H1 (cell line): ENCODE measurements around the gene E2F3. TPM values are rescaled to one million over a fixed set of nuclear protein-coding genes. Genes with fewer than 3 reads are reported as not detected.

Source experiments
- CTCF ChIA-PET: fragments of 300-600 bp; sonication (Branson Sonifier 250); formaldehyde crosslinking; loops from one replicate; lab custom pipeline; 2021; ENCODE audit not compliant: partially characterized antibody; lab: Charles Lee
- POLR2A ChIA-PET: fragments of 300-600 bp; sonication (Branson Sonifier 250); formaldehyde crosslinking; loops from one replicate; lab custom pipeline; 2021; ENCODE audit warnings: inconsistent platforms; ENCODE audit not compliant: partially characterized antibody; lab: Charles Lee
- DNase-seq, 2 experiments: peaks; one replicate each; pipeline versions ENCODE4 v3.0.0 to v3.0.0-alpha.2; 2010 to 2022; ENCODE audit warnings: low spot score in 2 of 2, low read depth in 1 of 2, mixed read lengths in 1 of 2
- FAIRE-seq: peaks from 2 replicates; lab custom pipeline; 2011; peaks lifted over from hg19 to GRCh38; lab: Jason Lieb, UNC
- H2AFZ ChIP-seq: 2 replicates; pipeline ENCODE4 v1.8.1; 2012; ENCODE audit warnings: low read length, inconsistent platforms
- H2AK5ac ChIP-seq: 2 replicates; pipeline ENCODE4 v1.6.1; 2013; ENCODE audit warnings: low read depth, low read length
- H2BK120ac ChIP-seq: replicated peaks from 2 replicates; pipeline ENCODE3; 2013; ENCODE audit warnings: low read depth, low read length, inconsistent platforms
- H2BK12ac ChIP-seq: 2 replicates; pipeline ENCODE4 v1.6.1; 2013; ENCODE audit warnings: low read depth, low read length
- H2BK15ac ChIP-seq: 2 replicates; pipeline ENCODE4 v1.6.1; 2013; ENCODE audit warnings: low read length
- H2BK20ac ChIP-seq: 2 replicates; pipeline ENCODE4 v1.6.1; 2013; ENCODE audit warnings: low read length
- H2BK5ac ChIP-seq: 2 replicates; pipeline ENCODE4 v1.6.1; 2013; ENCODE audit warnings: low read depth, low read length
- H3K14ac ChIP-seq: 2 replicates; pipeline ENCODE4 v1.6.1; 2013; ENCODE audit warnings: inconsistent platforms; ENCODE audit not compliant: insufficient read length
- H3K18ac ChIP-seq: 2 replicates; pipeline ENCODE4 v1.6.1; 2013; ENCODE audit warnings: low read length; ENCODE audit errors: extremely low read depth
- H3K23ac ChIP-seq: 2 replicates; pipeline ENCODE4 v1.6.1; 2013; ENCODE audit warnings: inconsistent platforms; ENCODE audit not compliant: insufficient read length
- H3K23me2 ChIP-seq: 2 replicates; pipeline ENCODE4 v1.6.1; 2013; ENCODE audit warnings: low read depth, low read length
- H3K27ac ChIP-seq: 2 replicates; pipeline ENCODE4 v1.6.1; 2011; ENCODE audit warnings: low read depth, low read length, inconsistent platforms
- H3K27me3 ChIP-seq, 4 experiments: replicated peaks in 1 of 4; 1 replicate in 1 of 4; 2 replicates in 3 of 4; pipeline versions ENCODE4 v1.6.1 to v1.8.1; 2011 to 2013; ENCODE audit warnings: low read length in 3 of 4, mild to moderate bottlenecking in 3 of 4, inconsistent platforms in 2 of 4, mixed read lengths in 2 of 4, moderate library complexity in 1 of 4; ENCODE audit not compliant: control insufficient read depth in 3 of 4, insufficient read depth in 3 of 4; ENCODE audit errors: extremely low read depth in 1 of 4
- H3K36me3 ChIP-seq, 4 experiments: 2 replicates each; pipeline versions ENCODE4 v1.6.1 to v1.8.1; 2011 to 2013; ENCODE audit warnings: mild to moderate bottlenecking in 4 of 4, low read length in 3 of 4, moderate library complexity in 2 of 4, control low read depth in 1 of 4, inconsistent platforms in 1 of 4; ENCODE audit not compliant: insufficient read depth in 4 of 4, control insufficient read depth in 2 of 4
- H3K4ac ChIP-seq: replicated peaks from 2 replicates; pipeline ENCODE3; 2013; ENCODE audit warnings: low read length, low read depth, mixed read lengths, inconsistent platforms; ENCODE audit not compliant: insufficient read length
- H3K4me1 ChIP-seq, 4 experiments: replicated peaks in 1 of 4; 1 replicate in 1 of 4; 2 replicates in 3 of 4; pipeline versions ENCODE4 v1.6.1 to v1.8.1; 2011 to 2013; ENCODE audit warnings: low read length in 3 of 4, inconsistent platforms in 2 of 4, mixed read lengths in 1 of 4; ENCODE audit not compliant: insufficient read depth in 4 of 4, control insufficient read depth in 3 of 4
- H3K4me2 ChIP-seq, 2 experiments: 2 replicates each; pipeline versions ENCODE4 v1.6.1 to v1.8.1; 2011 to 2013; ENCODE audit warnings: low read depth in 2 of 2, low read length in 2 of 2, control low read depth in 1 of 2, inconsistent platforms in 1 of 2, mild to moderate bottlenecking in 1 of 2; ENCODE audit not compliant: insufficient read depth in 1 of 2
- H3K4me3 ChIP-seq, 4 experiments: fragments of 200-600, 300-600 bp in 1 of 4; sonication (generic), shearing (Covaris generic), sonication (Bioruptor Twin) in 1 of 4; 2 replicates each; pipeline versions ENCODE4 v1.5.1 to v1.8.1; 2011 to 2016; ENCODE audit warnings: low read length in 4 of 4, low read depth in 3 of 4, control low read depth in 2 of 4, inconsistent platforms in 2 of 4, mild to moderate bottlenecking in 2 of 4, mixed read lengths in 1 of 4, moderate library complexity in 1 of 4; ENCODE audit not compliant: insufficient read depth in 2 of 4; ENCODE audit errors: extremely low read depth in 1 of 4
- H3K56ac ChIP-seq: replicated peaks from 2 replicates; pipeline ENCODE3; 2013; ENCODE audit warnings: low read depth, mild to moderate bottlenecking, mixed read lengths, low read length, inconsistent platforms; ENCODE audit not compliant: insufficient read length
- H3K79me1 ChIP-seq: 2 replicates; pipeline ENCODE4 v1.6.1; 2013; ENCODE audit warnings: low read depth, low read length, control low read depth
- H3K79me2 ChIP-seq, 2 experiments: 2 replicates each; pipeline versions ENCODE4 v1.6.1 to v1.8.1; 2012 to 2013; ENCODE audit warnings: low read length in 2 of 2, mild to moderate bottlenecking in 2 of 2, inconsistent platforms in 1 of 2; ENCODE audit not compliant: insufficient read depth in 2 of 2, control insufficient read depth in 1 of 2
- H3K9ac ChIP-seq, 4 experiments: replicated peaks in 1 of 4; 1 replicate in 1 of 4; 2 replicates in 3 of 4; pipeline versions ENCODE4 v1.6.1 to v1.8.1; 2011 to 2013; ENCODE audit warnings: low read depth in 3 of 4, low read length in 3 of 4, control low read depth in 2 of 4, mild to moderate bottlenecking in 2 of 4, moderate library complexity in 2 of 4, inconsistent platforms in 1 of 4; ENCODE audit errors: extremely low read depth in 1 of 4
- H3K9me3 ChIP-seq, 2 experiments: 2 replicates each; pipeline versions ENCODE4 v1.6.1 to v1.8.1; 2012 to 2013; ENCODE audit warnings: mild to moderate bottlenecking in 2 of 2, moderate library complexity in 2 of 2, control low read depth in 1 of 2, inconsistent platforms in 1 of 2, low read depth in 1 of 2, low read length in 1 of 2, mixed read lengths in 1 of 2; ENCODE audit not compliant: insufficient read depth in 2 of 2
- H4K20me1 ChIP-seq, 2 experiments: replicated peaks in 1 of 2; 2 replicates each; pipeline versions ENCODE3 to v1.8.1; 2011 to 2013; ENCODE audit warnings: inconsistent platforms in 2 of 2, low read length in 2 of 2, mild to moderate bottlenecking in 1 of 2; ENCODE audit not compliant: insufficient read depth in 2 of 2, control insufficient read depth in 1 of 2
- H4K5ac ChIP-seq: 2 replicates; pipeline ENCODE4 v1.6.1; 2013; ENCODE audit warnings: low read length, low read depth, mixed read lengths, inconsistent platforms; ENCODE audit not compliant: insufficient read length
- H4K8ac ChIP-seq: 2 replicates; pipeline ENCODE4 v1.8.0; 2013; ENCODE audit warnings: mild to moderate bottlenecking, moderate library complexity, low read length, inconsistent platforms; ENCODE audit not compliant: insufficient read depth; ENCODE audit errors: extremely low read depth
- H4K91ac ChIP-seq: replicated peaks from 2 replicates; pipeline ENCODE3; 2013; ENCODE audit warnings: low read length, mixed read lengths, inconsistent platforms; ENCODE audit not compliant: insufficient read length
- WGBS, 2 experiments: shearing (Covaris generic) in 1 of 2; methylation state at CpG; one replicate each; pipeline versions ENCODE4 v1.1.6 to v1.1.7; 2013 to 2015; ENCODE audit warnings: low lambda C conversion rate in 2 of 2, mixed read lengths in 2 of 2, inconsistent platforms in 1 of 2, low coverage in 1 of 2, missing lambda C conversion rate in 1 of 2; ENCODE audit not compliant: insufficient replicate concordance in 2 of 2, insufficient coverage in 1 of 2, insufficient read length in 1 of 2; ENCODE audit errors: extremely low coverage in 1 of 2, missing lambda C conversion rate in 1 of 2; 5-methylcytosine and 5-hydroxymethylcytosine counted together
- polyA plus RNA-seq, 7 experiments: library from polyadenylated mRNA; depleted of rRNA in 3 of 7; stranded (reverse) in 5 of 7; unstranded in 2 of 7; fragments of >200 nt in 5 of 7; fragments of 200-250 nt in 2 of 7; gene quantifications; 1 replicate in 5 of 7; 2 replicates in 1 of 7; 4 replicates in 1 of 7; pipeline versions ENCODE4 v1.2.1 to v1.2.3, GENCODE V29; 2011 to 2013; ENCODE audit warnings: missing spikeins in 2 of 7, mixed read lengths in 2 of 7
- total RNA-seq: library from RNA; stranded (reverse); fragmentation: NEBNext Ultra II Directional; extraction: Animal tissue kit (Norgen Biotek cat#: 25700); gene quantifications from 2 replicates; pipeline ENCODE4 v1.2.1, GENCODE V29; 2021
- TF ChIP-seq, protein P1 (sequence below): IDR thresholded peaks from 2 replicates; pipeline ENCODE4 v1.6.1; 2012; ENCODE audit warnings: inconsistent platforms

E2F3 gene
- total and polyA plus RNA-seq, 2 of the 8 experiments (the other 6 are each of a cell fraction or from before 2014, with no cell fraction given) = 14.9 to 42.2 TPM

DNA sequence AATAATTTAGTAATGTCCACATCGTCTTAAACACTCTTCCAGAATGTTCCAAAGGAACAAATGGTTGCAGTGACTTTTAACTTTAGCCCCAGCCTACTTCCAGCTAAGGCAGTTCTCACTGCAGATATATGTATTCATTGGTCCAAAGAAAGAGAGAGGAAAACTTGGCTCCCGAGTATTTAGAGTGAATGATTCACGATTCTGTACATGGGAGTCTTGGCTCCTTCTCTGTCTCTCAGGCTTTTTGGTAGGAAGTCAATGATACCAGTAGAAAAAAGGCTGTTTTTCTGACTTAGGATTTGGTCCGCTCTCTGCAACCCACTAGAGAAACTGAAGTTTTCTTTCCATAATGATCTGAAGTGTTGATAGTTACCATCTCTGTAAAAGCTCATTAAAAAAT, 38.6 kb downstream of the E2F3 start:
- Histone ChIP-seq H3K79me2 (peaks cover 0 to 89% of the 10 kb centered on the region in 2 experiments), H2BK120ac (no peak overlapping the region), H4K91ac (no peak overlapping the region), H4K20me1 (peaks cover 0 to 13% of the 10 kb centered on the region in 2 experiments), H3K18ac (no peak overlapping the region), H2BK12ac (no peak overlapping the region), H3K79me1 (peaks cover 4% of the 10 kb centered on the region), H2AK5ac (no peak overlapping the region), H2BK5ac (no peak overlapping the region), H3K4me1 (peaks cover 0 to 4% (median 2%) of the 10 kb centered on the region in 4 experiments; a peak in 2 of 7 replicates), H2AFZ (no peak overlapping the region), H3K4ac (no peak overlapping the region), H3K27ac (no peak overlapping the region), H3K9ac (no peak overlapping the region), H2BK15ac (no peak overlapping the region), H3K36me3 (no peaks in the 10 kb centered on the region; a peak in 4 of 8 replicates), H3K14ac (no peak overlapping the region), H4K8ac (no peak overlapping the region), H3K23me2 (no peaks in the 10 kb centered on the region), H3K56ac (no peak overlapping the region), H3K23ac (no peak overlapping the region), H3K27me3 (no peaks in the 10 kb centered on the region), H2BK20ac (no peak overlapping the region), H3K4me2 (no peak overlapping the region), H4K5ac (no peak overlapping the region), H3K4me3 (no peak overlapping the region), H3K9me3 (no peaks in the 10 kb centered on the region)
- 90% methylated on average over 4 of the region's 4 CpGs; no CpG with 5 or more reads in 1 of the 2 experiments for WGBS, 2 experiments
- DNase-seq (no peak), FAIRE-seq (no peak)
- ChIA-PET CTCF (no interaction called here), POLR2A (no interaction called here)
- TF ChIP-seq, protein P1, sequence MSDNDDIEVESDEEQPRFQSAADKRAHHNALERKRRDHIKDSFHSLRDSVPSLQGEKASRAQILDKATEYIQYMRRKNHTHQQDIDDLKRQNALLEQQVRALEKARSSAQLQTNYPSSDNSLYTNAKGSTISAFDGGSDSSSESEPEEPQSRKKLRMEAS = no peak
